ENCODE measurements around the gene LRMDA. TPM values are rescaled to one million over a fixed set of nuclear protein-coding genes. Genes with fewer than 3 reads are reported as not detected.
A peak's percentile ranks its signal among the peaks of the same experiment; 100 is the strongest.

The LRMDA gene
- total RNA-seq, 2 donors from 2014 or later = not detected

DNA sequence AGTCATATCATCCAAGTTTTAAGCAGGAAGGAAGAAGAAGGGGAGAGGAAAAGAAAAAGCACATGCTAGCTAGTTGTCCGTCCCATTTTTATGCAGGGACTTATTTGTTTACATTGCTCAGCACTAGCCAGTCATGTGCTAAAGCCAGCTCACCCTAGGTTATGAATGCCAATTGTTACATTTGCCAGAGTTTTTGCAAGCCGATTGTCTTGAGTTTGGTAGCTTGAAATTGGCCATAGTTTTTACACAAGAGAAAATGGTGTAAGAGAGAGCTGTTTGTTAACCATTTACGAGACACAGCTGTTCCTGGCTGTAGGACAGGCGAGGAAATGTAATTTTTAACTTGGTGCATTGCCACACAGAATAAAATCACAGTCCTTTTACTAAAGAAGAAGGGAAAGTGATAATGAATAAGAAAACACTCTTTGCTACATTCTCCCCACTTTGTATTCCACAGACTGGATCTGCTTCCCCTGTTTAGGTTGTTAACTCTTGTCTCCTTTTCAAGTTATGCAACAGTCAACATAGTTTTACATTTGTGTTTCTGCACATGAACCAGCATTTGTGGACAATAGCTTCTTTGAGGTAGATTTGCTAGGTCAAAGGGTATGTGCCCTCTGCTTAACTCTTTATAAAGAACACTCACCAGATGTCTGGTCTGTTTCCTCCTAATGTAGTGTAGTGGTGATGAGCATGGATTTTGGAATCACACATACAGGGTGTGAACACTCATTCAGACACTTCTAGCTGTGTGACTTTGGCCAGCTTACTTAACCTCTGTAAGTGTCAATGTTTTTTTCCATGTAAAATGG is 357.2 kb downstream of the LRMDA start:
- no peak overlapping the region for H3K27ac Mint-ChIP-seq
- H3K36me3 Mint-ChIP-seq = no peaks in the 10 kb centered on the region
- H3K9me3 Mint-ChIP-seq = no peaks in the 10 kb centered on the region
- no peak for DNase-seq (ENCODE audit: low spot score in 2 of 2)
- no peak for ATAC-seq

DNA sequence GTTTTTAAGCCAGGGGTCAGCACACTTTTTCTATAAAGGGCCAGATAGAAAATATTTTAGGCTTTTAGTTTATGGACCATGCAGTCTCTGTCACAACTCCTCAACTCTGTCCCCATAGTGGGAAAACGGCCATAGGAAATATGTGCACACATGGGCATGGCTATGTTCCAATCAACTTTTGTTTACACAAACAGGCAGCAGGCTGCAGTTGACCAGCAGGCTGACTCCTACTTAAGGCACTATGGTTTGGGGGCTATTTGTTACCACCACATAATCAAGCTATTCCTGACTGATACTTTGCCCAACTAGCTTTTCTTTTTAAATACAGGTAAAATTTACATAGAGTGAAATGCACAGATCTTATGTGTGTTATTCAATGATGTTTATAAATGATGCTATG is 362.4 kb downstream of the LRMDA start:
- DNase-seq (ENCODE audit: low spot score in 2 of 2) (no peak), ATAC-seq (no peak)
- Mint-ChIP-seq H3K27ac (no peak overlapping the region), H3K36me3 (no peaks in the 10 kb centered on the region), H3K9me3 (peaks cover 0 to 4% of the 10 kb centered on the region in 2 donors)

DNA sequence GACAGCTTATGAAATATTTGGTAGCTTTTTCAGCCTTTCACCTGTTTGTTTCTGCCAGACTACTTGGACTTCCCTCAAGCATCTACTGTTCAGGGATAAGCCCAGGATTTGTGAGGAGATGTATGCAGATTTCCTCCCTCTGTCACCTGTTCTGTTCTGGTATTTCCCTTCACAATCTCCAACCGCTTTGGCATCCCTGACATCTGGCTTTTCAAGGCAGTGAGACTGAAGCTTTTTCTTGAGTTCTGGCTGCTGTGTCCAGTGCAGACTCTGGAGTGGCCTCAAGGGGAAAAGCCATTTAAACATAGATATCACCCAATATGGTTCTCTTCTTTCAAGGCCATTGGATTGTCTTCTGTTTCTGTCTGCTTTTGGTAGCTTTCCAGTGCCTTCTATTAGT is 369.7 kb downstream of the LRMDA start:
- Mint-ChIP-seq H3K9me3 (peaks cover 0 to 4% of the 10 kb centered on the region in 2 donors), H3K36me3 (no peaks in the 10 kb centered on the region), H3K27ac (no peak overlapping the region)
- no peak for ATAC-seq
- DNase-seq (ENCODE audit: low spot score in 2 of 2) = no peak

DNA sequence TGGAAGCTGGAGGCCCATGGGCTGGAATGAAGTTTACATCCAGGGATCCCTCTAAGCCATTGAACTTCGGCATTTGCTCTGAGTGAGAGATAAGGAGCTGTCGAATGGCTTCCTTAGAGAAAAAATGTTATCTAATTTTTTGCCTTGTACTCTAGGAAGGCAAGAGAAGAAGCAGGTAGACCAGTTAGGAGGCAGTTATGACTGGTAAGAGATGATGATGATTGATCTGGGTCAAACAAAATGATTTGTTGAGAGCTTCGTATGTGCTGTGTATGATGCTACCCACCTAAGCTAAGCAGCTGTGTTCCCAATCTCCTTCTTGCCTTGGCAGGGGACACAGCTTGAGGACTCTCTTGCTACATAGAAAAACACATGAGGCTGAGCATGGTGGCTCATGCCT is 370.2 kb downstream of the LRMDA start:
- Mint-ChIP-seq H3K27ac (no peak overlapping the region), H3K9me3 (peaks cover 0 to 4% of the 10 kb centered on the region in 2 donors), H3K36me3 (no peaks in the 10 kb centered on the region)
- ATAC-seq = no peak
- no peak for DNase-seq (ENCODE audit: low spot score in 2 of 2)

DNA sequence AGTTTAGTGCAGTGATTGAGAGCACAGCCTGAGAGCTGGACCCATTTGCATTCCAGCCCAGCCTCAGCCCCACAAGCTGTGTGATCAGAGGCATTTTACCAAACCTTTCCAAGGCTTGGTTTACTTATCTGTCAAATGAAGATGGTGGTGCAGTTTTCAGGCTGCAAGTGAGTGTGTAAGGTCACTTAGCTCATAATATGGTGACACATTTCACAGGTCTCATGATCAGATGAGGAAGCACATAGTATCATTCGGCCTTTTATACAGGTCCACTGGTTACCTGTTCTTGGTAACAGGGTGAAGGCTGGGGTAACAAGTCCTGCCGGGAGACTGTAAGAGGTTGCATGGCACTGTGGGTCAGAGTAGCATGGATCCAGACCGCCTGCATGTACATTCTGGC is 371.7 kb downstream of the LRMDA start:
- ATAC-seq (no peak), DNase-seq (ENCODE audit: low spot score in 2 of 2) (no peak)
- H3K27ac Mint-ChIP-seq = no peak overlapping the region
- H3K9me3 Mint-ChIP-seq = peaks cover 0 to 4% of the 10 kb centered on the region in 2 donors
- H3K36me3 Mint-ChIP-seq = no peaks in the 10 kb centered on the region

DNA sequence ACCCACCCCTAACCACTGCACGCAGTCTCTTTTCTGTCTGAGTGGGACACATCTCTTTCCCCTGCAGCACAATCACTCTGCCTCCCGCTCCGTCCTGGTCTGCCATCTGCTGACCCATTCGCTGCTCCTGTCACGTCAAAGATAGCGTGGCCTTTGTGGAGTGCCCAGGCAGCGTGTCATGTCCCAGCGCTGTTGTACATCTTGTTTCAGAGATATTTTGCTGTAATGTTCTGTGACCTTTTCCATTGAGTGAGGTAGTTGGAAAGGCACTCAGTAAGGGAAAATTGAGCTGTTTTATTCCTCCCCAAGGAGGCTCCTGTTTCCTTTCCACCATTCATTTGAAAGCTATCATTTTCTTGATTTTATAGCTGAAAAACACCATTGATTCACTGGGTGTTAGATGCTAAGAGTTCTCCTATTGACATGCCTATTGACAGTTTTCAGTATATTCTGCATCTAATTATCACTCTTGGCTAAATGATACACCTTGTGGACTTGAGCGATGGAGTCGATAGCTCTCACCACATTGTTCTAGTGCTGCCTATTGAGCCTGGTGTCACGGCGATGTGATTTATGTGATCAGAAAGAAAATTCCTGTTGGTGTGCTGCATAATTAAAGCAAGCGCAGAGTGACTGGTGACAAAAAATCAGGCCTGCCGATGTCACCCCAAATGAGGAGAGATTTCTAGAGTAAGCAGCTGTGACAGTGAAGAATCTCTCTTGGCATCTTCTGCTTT is 372.6 kb downstream of the LRMDA start:
- Mint-ChIP-seq H3K36me3 (no peaks in the 10 kb centered on the region), H3K9me3 (peaks cover 0 to 4% of the 10 kb centered on the region in 2 donors), H3K27ac (no peak overlapping the region)
- ATAC-seq (no peak), DNase-seq (ENCODE audit: low spot score in 2 of 2) (no peak)

DNA sequence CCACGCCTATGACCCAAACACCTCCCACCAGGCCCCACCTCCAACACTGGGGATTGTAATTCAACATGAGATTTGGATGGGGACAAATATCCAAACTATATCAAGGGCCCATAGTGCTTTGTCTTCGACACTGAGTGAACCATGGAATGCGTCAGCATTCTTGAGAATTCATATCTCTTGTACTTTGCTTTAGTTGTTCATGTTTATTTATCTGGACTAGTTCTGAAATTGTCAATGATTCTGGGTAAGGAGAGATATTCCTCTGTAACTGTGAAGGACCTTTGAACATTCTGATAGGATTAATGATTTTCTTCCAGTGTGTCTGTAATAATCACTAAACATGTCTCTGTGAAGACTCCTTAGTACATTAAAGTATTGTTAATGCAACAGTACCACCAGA is 374.8 kb downstream of the LRMDA start:
- no peak overlapping the region for H3K27ac Mint-ChIP-seq

DNA sequence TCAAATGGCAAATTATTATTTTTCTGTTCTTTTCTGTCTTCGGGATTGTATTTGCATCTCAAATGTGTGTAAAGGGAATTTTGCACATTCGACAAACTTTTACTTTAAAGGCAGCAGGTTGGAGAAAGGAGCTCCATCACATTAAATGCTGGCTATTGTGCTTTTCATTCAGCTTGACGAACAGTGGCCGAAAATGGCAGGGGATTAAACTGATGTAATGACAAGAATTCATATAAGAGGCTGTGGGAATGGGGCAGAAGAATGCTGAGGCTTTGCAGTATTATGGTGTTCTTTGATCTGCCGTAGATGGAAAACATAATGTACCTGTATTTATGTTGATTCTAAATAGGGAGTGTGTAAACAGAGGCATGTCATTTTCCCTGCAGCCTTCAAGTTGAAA is 376.0 kb downstream of the LRMDA start:
- Mint-ChIP-seq H3K27ac (no peak overlapping the region), H3K9me3 (no peaks in the 10 kb centered on the region), H3K36me3 (no peaks in the 10 kb centered on the region)
- ATAC-seq (no peak), DNase-seq (ENCODE audit: low spot score in 2 of 2) (no peak)

More for the DNA sequence above, 374.8 kb downstream of the LRMDA start:
- no peak for DNase-seq (ENCODE audit: low spot score in 2 of 2)
- no peak for ATAC-seq
- Mint-ChIP-seq H3K9me3 (no peaks in the 10 kb centered on the region), H3K36me3 (no peaks in the 10 kb centered on the region)

DNA sequence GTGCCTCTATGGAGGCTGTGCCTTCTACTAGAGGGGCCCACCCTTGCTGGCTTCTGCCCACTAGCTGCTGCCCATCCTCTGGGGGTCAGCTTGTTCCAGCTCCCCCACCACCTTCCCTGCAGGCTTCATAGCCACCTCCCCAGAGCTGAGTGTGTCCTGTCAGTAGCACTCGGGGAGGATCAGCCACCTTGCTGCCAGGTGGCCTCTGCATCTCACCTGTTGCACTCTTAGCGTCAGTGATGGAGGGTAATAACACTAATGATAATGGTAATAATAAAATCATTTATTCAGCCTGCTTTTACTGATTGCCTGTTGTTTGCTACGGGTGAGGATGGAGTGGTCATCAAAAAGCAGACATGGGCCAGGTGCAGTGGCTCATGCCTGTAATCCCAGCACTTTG is 377.6 kb downstream of the LRMDA start:
- DNase-seq (ENCODE audit: low spot score in 2 of 2) = no peak
- no peak overlapping the region for H3K27ac Mint-ChIP-seq

DNA sequence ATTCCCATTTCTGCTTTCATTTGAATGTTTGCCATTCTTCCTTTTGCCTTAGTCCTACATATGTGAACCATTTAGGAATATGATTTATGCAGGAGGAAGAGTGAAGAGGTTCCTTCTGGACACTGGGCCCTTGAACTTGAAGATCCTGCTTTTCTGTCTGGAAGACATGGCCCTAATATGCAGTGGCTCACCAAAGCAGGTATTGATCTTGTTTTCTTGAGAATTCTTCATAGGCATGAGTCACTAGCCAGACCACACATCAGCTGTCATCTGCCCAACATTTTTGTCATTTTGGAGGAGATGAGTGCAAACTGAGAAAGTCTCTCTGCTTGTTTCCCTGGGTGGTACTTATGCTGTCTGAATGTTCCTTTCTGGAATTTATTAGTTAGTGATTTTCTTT is 382.6 kb downstream of the LRMDA start:
- ATAC-seq (peak in 1 of 2 donors; percentile 40), DNase-seq (ENCODE audit: low spot score in 2 of 2) (no peak)
- Mint-ChIP-seq H3K36me3 (no peaks in the 10 kb centered on the region), H3K9me3 (no peaks in the 10 kb centered on the region), H3K27ac (no peak overlapping the region)

More for the DNA sequence above, 377.6 kb downstream of the LRMDA start:
- no peak for ATAC-seq
- no peaks in the 10 kb centered on the region for H3K9me3 Mint-ChIP-seq
- no peaks in the 10 kb centered on the region for H3K36me3 Mint-ChIP-seq

DNA sequence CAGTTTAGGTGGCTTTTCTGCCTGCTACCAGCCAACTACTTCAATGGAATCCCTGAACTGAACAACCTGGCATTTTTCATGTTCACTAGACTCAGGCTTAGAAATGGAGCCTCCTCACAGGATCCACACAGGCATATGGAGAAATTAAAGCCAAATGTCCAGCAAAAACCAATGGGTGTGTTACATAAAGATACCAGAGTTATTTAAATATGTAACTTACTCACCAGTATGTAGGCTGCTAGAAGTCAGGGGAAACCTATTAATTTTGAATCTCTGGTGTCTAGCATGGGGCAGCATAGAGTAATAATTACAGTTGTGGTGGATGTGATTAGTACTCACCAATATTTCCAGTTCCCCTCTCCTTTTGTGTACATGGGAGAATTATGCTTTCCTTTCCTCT is 383.6 kb downstream of the LRMDA start:
- Mint-ChIP-seq H3K27ac (no peak overlapping the region), H3K9me3 (no peaks in the 10 kb centered on the region), H3K36me3 (no peaks in the 10 kb centered on the region)
- DNase-seq (ENCODE audit: low spot score in 2 of 2) (no peak), ATAC-seq (no peak)

DNA sequence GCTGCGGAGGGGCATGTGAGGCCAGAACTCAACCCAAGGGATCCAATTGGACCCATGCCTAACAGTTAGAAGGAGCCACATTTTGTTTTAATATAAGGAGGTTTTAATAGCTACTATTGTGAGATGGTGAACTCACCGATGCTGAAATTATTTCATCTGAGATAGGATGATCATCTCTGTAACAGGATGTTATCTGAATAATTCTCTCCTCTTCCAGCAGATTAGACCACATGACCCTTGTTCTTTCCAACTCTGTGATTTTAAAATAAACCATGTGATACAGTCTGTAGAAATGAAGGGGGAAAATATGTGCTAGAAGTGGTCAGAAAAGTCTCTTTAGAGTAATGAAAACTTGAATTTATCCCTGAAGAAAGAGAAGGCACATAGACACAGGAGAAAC is 385.8 kb downstream of the LRMDA start:
- DNase-seq (ENCODE audit: low spot score in 2 of 2) (no peak), ATAC-seq (no peak)
- H3K27ac Mint-ChIP-seq = no peak overlapping the region
- H3K9me3 Mint-ChIP-seq = no peaks in the 10 kb centered on the region
- H3K36me3 Mint-ChIP-seq = no peaks in the 10 kb centered on the region

DNA sequence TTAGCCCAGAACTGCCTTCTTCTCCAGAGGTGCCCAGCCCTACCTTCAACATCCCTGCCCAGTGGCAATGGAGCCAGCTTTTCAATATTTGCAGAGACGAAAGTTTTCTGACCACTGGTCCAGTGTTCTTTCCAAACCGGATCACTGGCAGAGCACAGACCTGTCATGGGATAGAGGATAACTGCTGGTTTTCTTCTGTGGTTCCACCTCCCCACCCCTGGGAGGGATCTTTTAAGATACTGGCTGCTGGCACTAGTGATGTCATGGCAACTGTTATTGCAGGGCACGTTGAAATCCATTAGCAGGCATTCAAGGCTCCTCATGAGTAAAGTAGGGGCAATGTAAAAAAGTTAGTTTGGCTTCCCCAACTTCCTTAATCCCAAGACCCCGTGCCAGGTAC is 387.1 kb downstream of the LRMDA start:
- no peaks in the 10 kb centered on the region for H3K36me3 Mint-ChIP-seq
- H3K27ac Mint-ChIP-seq = no peak overlapping the region
- no peaks in the 10 kb centered on the region for H3K9me3 Mint-ChIP-seq
- no peak for ATAC-seq
- DNase-seq (ENCODE audit: low spot score in 2 of 2) = no peak

DNA sequence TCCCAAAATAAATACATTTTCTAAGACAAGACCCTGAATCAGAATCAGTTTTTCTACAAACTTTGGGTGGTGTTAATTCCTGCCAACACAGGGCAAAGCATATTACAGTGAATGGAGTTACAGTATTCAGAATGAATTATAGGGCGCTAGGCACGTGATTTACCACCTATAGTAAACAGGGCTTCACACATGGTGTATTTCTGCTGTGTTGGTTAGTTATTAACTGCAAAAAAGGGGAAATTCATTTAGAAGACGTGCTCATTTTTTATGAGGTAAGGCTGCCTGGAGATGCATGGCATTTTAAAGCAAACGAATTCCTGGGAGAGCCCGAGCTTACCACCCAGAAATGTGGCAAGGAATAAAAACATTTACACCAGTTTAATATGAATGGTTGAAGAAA is 393.8 kb downstream of the LRMDA start:
- Mint-ChIP-seq H3K36me3 (no peaks in the 10 kb centered on the region), H3K27ac (no peak overlapping the region), H3K9me3 (peaks cover 0 to 2% of the 10 kb centered on the region in 2 donors)
- ATAC-seq (no peak), DNase-seq (ENCODE audit: low spot score in 2 of 2) (no peak)

DNA sequence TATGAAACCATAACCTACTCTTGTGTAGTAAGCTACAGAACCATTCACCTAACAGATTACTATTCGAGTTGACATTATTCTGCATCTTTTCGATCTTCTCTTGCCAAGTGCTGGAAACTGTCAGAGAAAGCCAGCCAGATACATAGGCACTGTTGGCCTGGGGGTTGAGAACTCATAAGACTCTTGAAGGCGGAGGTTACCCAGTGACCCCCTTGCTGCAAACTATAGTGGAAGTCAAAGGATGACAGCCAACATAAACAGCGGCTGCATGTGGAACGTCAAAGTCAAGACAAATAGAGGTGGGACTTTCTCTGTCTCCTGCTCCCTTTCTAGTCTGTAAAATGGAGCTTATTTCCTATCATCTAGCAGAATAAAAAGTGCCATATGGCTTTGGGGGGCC is 394.2 kb downstream of the LRMDA start:
- DNase-seq (ENCODE audit: low spot score in 2 of 2) = no peak
- Mint-ChIP-seq H3K36me3 (peaks cover 0 to 2% of the 10 kb centered on the region in 2 donors), H3K9me3 (peaks cover 0 to 6% of the 10 kb centered on the region in 2 donors), H3K27ac (no peak overlapping the region)
- no peak for ATAC-seq

DNA sequence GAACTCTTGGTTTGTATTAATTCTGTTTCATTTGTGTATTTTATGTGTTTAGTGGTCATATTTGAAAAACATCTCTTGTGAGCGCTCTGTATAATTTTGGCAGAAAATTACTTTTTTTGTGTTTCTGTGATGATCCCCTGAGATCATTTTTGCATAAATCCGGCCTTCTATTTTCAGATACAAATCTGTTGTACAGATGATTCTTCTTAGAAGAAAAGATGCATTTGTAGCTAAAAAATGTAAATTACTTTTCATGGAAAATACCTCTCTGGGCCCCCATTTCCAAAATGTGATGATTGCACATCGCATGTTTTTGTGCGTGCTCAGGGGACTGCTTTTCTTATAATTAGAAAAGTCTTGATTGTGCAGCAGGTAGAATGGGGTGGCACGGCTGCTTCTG is 395.4 kb downstream of the LRMDA start:
- no peak overlapping the region for H3K27ac Mint-ChIP-seq
- ATAC-seq (no peak), DNase-seq (ENCODE audit: low spot score in 2 of 2) (no peak)
- H3K36me3 Mint-ChIP-seq = peaks cover 0 to 5% of the 10 kb centered on the region in 2 donors
- H3K9me3 Mint-ChIP-seq = peaks cover 0 to 8% of the 10 kb centered on the region in 2 donors

DNA sequence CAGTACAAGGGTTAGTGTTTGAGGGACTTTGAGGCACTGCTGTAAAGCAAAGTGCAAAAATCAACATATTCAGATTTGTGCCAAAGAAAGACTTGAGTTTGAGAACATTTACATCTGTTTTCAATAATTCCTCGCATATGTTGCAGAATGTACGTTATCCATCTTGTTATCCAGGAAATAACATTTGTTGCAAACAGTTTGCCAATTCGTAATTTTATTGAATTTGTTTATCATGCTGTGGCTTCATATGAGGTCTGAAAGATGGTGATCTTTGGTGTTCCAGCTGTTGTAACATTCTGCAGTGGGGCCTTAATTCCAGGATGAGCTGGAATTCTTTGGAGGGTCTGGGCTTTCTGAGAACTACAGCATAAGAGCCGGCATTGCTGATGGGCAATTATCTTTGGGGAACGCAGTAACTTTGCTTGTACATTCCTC is 396.2 kb downstream of the LRMDA start:
- H3K27ac Mint-ChIP-seq = no peak overlapping the region
- no peak for DNase-seq (ENCODE audit: low spot score in 2 of 2)

DNA sequence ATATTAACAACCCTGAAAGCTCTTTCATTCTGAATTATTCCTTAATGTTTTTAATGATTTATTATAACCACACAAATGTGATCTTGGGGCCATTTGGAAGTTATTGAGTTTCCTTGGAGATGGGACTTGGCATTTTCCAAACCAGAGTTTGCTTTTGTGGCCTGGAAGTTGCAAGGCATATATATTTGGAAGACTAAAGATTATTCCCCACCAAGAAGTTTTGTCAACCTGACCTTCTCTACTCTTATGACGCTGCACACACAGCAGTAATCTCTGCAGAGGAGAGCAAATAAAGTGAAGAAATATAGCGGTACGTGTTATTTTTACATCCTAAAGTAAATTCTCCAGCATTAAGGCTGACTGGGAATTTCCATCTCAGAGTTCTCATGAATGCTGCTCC is 397.0 kb downstream of the LRMDA start:
- Mint-ChIP-seq H3K36me3 (peaks cover 5 to 7% of the 10 kb centered on the region in 2 donors), H3K27ac (no peak overlapping the region), H3K9me3 (peaks cover 6 to 14% of the 10 kb centered on the region in 2 donors)
- no peak for DNase-seq (ENCODE audit: low spot score in 2 of 2)
- ATAC-seq = no peak

More for the DNA sequence above, 396.2 kb downstream of the LRMDA start:
- peaks cover 6 to 14% of the 10 kb centered on the region in 2 donors for H3K9me3 Mint-ChIP-seq
- ATAC-seq = no peak
- H3K36me3 Mint-ChIP-seq = peaks cover 5 to 7% of the 10 kb centered on the region in 2 donors
